Activated CD8-positive, alpha-beta T cell treated with anti-CD3 and anti-CD28 coated beads for 36 hours (primary cell): ENCODE measurements around the gene TRIM63. TPM values are rescaled to one million over a fixed set of nuclear protein-coding genes. Genes with fewer than 3 reads are reported as not detected.

Experiments
- ATAC-seq: fragments of 200-7000 bp; cut with Tn5 transposase; one replicate; pipeline ENCODE4 v1.10.0; 2021; ENCODE audit warnings: mild to moderate bottlenecking, moderate library complexity
- CTCF ChIA-PET: fragments of 350-600 bp; sonication (Branson Sonifier 250); formaldehyde crosslinking; loops from one replicate; lab custom pipeline; 2021; ENCODE audit warnings: antibody characterized with exemption; lab: Charles Lee
- POLR2A ChIA-PET: fragments of 350-600 bp; sonication (Branson Sonifier 250); formaldehyde crosslinking; loops from one replicate; lab custom pipeline; 2021; ENCODE audit warnings: antibody characterized with exemption; lab: Charles Lee
- DNase-seq: peaks from one replicate; pipeline ENCODE4 v3.0.0-alpha.2; 2020
- H3K27ac Mint-ChIP-seq: one replicate; pipeline ENCODE4 v1.8.0; 2021; ENCODE audit warnings: mild to moderate bottlenecking, mixed read lengths
- H3K27me3 Mint-ChIP-seq: one replicate; pipeline ENCODE4 v1.8.0; 2021; ENCODE audit warnings: mixed read lengths
- H3K36me3 Mint-ChIP-seq: one replicate; pipeline ENCODE4 v1.8.0; 2021; ENCODE audit warnings: low read depth, mixed read lengths
- H3K4me1 Mint-ChIP-seq: one replicate; pipeline ENCODE4 v1.8.0; 2021; ENCODE audit warnings: low read depth, mixed read lengths
- H3K4me3 Mint-ChIP-seq: one replicate; pipeline ENCODE4 v1.8.0; 2021; ENCODE audit warnings: mild to moderate bottlenecking, moderate library complexity, mixed read lengths
- H3K9me3 Mint-ChIP-seq: one replicate; pipeline ENCODE4 v1.8.0; 2021; ENCODE audit warnings: mixed read lengths
- CTCF ChIP-seq: fragments of 200-600 bp; IDR thresholded peaks from one replicate; pipeline ENCODE4 v1.8.0; 2022; ENCODE audit warnings: antibody characterized with exemption, mild to moderate bottlenecking
- intact Hi-C: fragments of 100-400 bp; cut with micrococcal nuclease; formaldehyde crosslinking; loops from one replicate; pipeline ENCODE4 v1.10.0; 2022
- total RNA-seq, 2 experiments: library from RNA; stranded (reverse); gene quantifications; one replicate each; pipeline ENCODE4 v1.2.3, GENCODE V29; 2021

Gene TRIM63
- total RNA-seq = under 1 TPM in 1 of 2 experiments, not detected in 1; 0.18 TPM

GRCh38 chr1:26067432-26067911 is at the start of gene TRIM63:
Gene TRIM63, minus strand, starts transcription at chr1:26067630. Its CDS starts 136 bp downstream, at chr1:26067494.
- H3K4me3 Mint-ChIP-seq = no peak within 1 kb of the TSS
- POLR2A ChIA-PET = no interaction called here

GRCh38 chr1:26114165-26114927 is 46.9 kb upstream of the TRIM63 start:
- ChIA-PET CTCF (interaction anchor here (1.1 to 3.8 kb wide), 2 partner anchors 30 kb away, joined by 3 to 24 read pairs; no protein-coding TSS in a partner anchor), POLR2A (interaction anchor here (0.6 to 1.7 kb wide), 3 partner anchors 9 to 207 kb away, joined by 3 to 4 read pairs (median 3); no protein-coding TSS in a partner anchor)
- peaks cover 31% of the 10 kb centered on the region for H3K4me1 Mint-ChIP-seq
- peaks cover 29% of the 10 kb centered on the region for H3K36me3 Mint-ChIP-seq
- H3K9me3 Mint-ChIP-seq = no peaks in the 10 kb centered on the region
- no peak for DNase-seq
- no peak overlapping the region for H3K4me3 Mint-ChIP-seq
- TF ChIP-seq CTCF = no peak
- no peaks in the 10 kb centered on the region for H3K27me3 Mint-ChIP-seq
- intact Hi-C loops = no loop called here
- no peak overlapping the region for H3K27ac Mint-ChIP-seq
- ATAC-seq = no peak

More at GRCh38 chr1:26067432-26067911, at the start of gene TRIM63:
- Mint-ChIP-seq H3K27me3 (peaks cover 6% of the 10 kb centered on the region), H3K9me3 (no peaks in the 10 kb centered on the region), H3K4me1 (no peaks in the 10 kb centered on the region), H3K27ac (no peak within 1 kb of the TSS), H3K36me3 (no peaks in the 10 kb centered on the region)
- ATAC-seq (no peak), DNase-seq (no peak)
- intact Hi-C loops = no loop called here
- CTCF ChIA-PET = no interaction called here
- TF ChIP-seq CTCF = no peak

GRCh38 chr1:26112407-26112775 is 45.0 kb upstream of the TRIM63 start:
- TF ChIP-seq CTCF = no peak
- Mint-ChIP-seq H3K36me3 (peaks cover 16% of the 10 kb centered on the region), H3K9me3 (no peaks in the 10 kb centered on the region), H3K27ac (peak overlapping the region; percentile 87), H3K4me1 (peaks cover 22% of the 10 kb centered on the region), H3K4me3 (peak overlapping the region; percentile 96), H3K27me3 (no peaks in the 10 kb centered on the region)
- ATAC-seq (no peak), DNase-seq (peak; percentile 35)
- intact Hi-C loops = no loop called here
- ChIA-PET POLR2A (interaction anchor here (1.0 to 3.3 kb wide), 3 partner anchors 11 to 27 kb away, joined by 3 to 23 read pairs (median 11); no protein-coding TSS in a partner anchor), CTCF (interaction anchor here (0.6 to 3.8 kb wide), 7 partner anchors 10 to 258 kb away, joined by 3 to 24 read pairs (median 3); partner anchors contain the start of gene ZNF593)

GRCh38 chr1:26111530-26112406 is 44.3 kb upstream of the TRIM63 start, which contains the start of gene PDIK1L:
Gene PDIK1L, plus strand, starts transcription at chr1:26111824. Its CDS starts 2,485 bp downstream, at chr1:26114309.
- ChIA-PET POLR2A (interaction anchor here (0.5 to 3.3 kb wide), 5 partner anchors 8 to 27 kb away, joined by 3 to 23 read pairs (median 5); no protein-coding TSS in a partner anchor), CTCF (interaction anchor here (1.6 to 3.8 kb wide), 3 partner anchors 11 to 33 kb away, joined by 6 to 24 read pairs (median 18); no protein-coding TSS in a partner anchor)
- intact Hi-C loops = no loop called here
- H3K27ac Mint-ChIP-seq = peak within 1 kb of the TSS; percentile 88
- H3K27me3 Mint-ChIP-seq = no peaks in the 10 kb centered on the region
- peak within 1 kb of the TSS; percentile 96 for H3K4me3 Mint-ChIP-seq
- no peak for TF ChIP-seq CTCF
- peak; percentile 89 for ATAC-seq
- H3K9me3 Mint-ChIP-seq = no peaks in the 10 kb centered on the region
- peaks cover 22% of the 10 kb centered on the region for H3K4me1 Mint-ChIP-seq
- H3K36me3 Mint-ChIP-seq = peaks cover 14% of the 10 kb centered on the region
- DNase-seq = peak; percentile 93
